Fibroblast of skin of abdomen (primary cell): ENCODE results near the gene KDM3A. TPM values are rescaled to one million over a fixed set of nuclear protein-coding genes. Genes with fewer than 3 reads are reported as not detected.

Experiments used
- DNase-seq: peaks from one replicate; pipeline ENCODE4 v3.0.0-alpha.2; 2013
- polyA plus RNA-seq, 2 experiments: library from polyadenylated mRNA; unstranded; fragments of 120-200 nt; gene quantifications; one replicate each; pipeline ENCODE4 v1.2.1, GENCODE V29; 2013; ENCODE audit not compliant: insufficient read length in 2 of 2

Gene KDM3A, protein sequence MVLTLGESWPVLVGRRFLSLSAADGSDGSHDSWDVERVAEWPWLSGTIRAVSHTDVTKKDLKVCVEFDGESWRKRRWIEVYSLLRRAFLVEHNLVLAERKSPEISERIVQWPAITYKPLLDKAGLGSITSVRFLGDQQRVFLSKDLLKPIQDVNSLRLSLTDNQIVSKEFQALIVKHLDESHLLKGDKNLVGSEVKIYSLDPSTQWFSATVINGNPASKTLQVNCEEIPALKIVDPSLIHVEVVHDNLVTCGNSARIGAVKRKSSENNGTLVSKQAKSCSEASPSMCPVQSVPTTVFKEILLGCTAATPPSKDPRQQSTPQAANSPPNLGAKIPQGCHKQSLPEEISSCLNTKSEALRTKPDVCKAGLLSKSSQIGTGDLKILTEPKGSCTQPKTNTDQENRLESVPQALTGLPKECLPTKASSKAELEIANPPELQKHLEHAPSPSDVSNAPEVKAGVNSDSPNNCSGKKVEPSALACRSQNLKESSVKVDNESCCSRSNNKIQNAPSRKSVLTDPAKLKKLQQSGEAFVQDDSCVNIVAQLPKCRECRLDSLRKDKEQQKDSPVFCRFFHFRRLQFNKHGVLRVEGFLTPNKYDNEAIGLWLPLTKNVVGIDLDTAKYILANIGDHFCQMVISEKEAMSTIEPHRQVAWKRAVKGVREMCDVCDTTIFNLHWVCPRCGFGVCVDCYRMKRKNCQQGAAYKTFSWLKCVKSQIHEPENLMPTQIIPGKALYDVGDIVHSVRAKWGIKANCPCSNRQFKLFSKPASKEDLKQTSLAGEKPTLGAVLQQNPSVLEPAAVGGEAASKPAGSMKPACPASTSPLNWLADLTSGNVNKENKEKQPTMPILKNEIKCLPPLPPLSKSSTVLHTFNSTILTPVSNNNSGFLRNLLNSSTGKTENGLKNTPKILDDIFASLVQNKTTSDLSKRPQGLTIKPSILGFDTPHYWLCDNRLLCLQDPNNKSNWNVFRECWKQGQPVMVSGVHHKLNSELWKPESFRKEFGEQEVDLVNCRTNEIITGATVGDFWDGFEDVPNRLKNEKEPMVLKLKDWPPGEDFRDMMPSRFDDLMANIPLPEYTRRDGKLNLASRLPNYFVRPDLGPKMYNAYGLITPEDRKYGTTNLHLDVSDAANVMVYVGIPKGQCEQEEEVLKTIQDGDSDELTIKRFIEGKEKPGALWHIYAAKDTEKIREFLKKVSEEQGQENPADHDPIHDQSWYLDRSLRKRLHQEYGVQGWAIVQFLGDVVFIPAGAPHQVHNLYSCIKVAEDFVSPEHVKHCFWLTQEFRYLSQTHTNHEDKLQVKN (N-terminal part only)
- 25.8 TPM for polyA plus RNA-seq (2013, experiment 1 of 2; ENCODE audit: insufficient read length)
- 26.2 TPM for polyA plus RNA-seq (2013, experiment 2 of 2; ENCODE audit: insufficient read length)

DNA sequence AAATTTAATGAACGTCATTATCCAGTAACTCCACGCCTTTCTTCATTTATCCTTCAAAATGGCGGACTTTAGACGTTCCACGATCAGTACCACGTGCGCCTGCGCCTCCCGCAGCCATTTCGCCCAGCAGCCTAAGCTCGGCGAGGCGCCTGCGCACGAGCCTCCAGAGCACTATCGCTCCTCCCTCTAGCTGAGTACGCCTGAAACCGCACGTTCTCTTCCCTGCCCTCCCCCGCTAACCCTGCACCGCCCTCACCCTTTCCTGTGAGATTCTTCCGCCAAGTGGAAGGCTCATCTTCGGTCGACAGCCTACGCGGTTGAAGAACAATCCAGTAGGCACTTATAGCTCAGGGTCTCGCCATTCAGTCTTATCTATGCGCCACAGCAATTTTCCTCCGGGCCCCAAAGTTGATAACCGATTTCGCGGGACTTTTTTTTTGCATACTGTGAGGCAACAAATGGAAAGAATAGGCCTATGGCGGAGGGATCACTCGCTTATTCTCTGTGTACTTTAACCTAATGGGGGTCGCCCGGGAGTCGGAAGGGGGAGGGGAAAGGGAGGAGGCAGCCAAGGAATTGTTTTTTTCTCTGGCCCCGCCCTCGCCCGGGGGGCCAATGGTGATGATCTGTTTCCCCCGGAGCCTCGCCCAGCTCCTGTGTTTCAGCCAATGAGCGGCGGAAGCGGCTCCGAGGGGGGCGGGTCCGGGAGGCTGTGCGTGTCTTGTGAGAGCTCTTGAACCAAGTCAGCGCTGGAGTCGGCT lies at the start of gene KDM3A:
Gene KDM3A, plus strand, starts transcription at position 741 of the 761 bp plus-strand sequence. CDS start 677 bp downstream, outside the sequence.
- peak; percentile 100 for DNase-seq

DNA sequence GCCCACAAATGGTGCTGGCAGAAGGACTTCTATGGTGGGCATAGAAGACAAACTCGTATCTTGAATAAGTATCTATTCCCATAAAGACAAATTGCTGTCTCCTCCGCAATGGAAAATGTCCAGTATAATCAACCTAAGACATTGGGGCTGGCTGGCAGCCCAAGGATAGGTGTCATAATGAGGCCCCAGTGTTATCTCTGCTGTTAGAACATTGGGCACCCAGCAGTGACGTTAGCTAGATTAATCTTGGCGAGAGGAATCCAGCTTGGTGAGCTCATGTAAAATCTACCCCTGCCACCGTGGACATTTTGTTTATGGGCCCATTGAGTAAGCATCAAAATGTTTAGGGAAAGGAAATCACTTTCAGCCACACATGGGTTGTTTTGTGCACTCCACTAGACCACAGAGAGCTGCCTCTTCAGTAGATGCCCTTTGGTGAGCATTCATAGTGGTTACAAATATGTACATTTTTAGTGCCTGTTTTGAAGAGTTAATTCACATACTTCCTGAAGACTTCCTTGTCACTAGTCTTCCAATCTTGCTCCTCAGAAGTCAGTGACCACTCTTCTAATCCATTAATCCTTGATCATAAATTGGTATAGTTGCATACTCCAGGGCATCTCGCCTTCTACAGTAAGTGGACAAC lies 48.2 kb upstream of the KDM3A start:
- no peak for DNase-seq

DNA sequence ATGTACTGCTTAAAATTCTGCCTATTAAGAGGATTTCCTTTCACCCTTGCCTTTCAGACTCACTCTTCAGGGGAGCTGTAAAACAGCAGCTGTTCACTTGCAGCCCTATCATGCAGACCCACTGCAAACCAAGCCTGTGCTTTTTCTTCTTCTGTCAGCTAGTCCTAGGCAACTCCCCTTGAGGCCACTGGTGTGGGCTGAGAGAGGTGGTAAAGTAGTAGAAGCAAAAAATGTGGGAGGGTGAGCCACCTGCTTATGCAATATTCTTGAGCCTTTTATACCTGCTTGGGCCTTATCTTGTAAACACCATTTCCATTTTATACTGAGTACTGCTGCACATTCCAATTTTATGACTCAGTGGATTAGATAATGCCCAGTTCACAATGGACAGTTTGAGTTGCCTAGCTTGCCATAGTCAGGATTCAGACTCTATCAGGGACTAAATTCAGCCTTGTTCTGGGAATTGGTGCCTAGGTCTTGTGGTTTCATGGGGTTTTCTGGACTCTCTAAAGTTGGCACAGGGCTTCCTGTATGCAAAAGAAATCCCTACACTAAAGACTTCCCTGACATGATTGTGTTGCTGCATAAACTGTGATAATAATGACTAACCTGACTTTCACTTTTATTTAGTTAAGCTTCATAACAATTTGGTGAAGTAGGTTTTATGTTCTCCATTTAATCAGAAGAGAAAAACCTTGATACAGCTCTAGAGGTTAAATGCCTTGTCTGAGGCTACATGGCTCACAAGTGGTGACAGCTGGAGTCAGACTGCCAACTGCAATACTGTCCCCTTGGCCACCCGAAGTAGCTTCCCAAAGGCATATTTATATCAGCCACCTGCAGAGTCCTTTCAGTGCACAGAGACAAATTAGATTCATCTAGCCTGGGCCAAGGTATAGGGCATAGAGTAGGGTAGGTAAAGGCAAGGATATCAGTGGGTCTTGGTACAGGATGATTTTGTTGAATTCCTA lies 47.4 kb upstream of the KDM3A start:
- DNase-seq = no peak

DNA sequence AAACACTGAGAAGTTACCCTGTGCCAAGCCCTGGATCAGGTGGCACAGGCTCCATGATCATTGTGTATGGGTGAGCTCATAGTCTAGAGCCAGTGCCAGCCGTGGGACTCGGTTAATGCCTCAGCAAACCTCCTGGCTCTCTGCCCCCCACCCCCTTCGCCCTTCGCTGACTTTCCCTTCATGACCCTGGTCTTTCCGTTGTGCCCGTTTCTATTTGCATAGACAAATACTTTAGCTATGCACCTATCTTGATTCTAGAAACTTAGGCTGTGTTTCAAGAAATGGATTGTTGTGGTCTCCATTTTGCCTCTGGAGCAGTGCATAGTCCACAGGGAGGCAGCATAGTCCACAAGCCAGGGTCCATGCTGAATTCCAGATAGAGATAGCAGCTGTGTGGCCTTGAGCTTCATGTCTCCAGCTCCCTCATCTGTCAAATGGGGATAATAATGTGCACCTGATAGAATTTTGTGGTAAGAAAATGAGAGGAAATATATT lies 44.8 kb upstream of the KDM3A start:
- DNase-seq = no peak

DNA sequence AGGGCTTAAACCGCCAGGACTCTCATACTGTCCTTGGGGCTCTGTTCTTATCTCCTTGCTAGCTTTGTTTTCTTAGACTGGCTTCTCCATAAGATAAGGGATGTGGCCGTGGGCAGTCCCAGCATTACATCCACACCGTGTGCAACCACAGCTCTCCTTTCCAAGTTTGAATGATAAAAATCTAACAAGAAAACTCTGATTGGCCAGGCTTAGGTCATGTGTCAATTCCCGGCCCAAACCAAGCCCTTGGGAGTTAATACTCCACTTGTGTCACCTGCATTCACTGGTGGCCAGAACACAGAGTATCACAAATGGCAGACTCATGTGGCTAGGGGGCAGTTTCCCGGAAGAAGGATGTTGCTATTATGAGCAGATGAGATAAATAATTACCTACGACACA lies 43.2 kb upstream of the KDM3A start:
- no peak for DNase-seq

DNA sequence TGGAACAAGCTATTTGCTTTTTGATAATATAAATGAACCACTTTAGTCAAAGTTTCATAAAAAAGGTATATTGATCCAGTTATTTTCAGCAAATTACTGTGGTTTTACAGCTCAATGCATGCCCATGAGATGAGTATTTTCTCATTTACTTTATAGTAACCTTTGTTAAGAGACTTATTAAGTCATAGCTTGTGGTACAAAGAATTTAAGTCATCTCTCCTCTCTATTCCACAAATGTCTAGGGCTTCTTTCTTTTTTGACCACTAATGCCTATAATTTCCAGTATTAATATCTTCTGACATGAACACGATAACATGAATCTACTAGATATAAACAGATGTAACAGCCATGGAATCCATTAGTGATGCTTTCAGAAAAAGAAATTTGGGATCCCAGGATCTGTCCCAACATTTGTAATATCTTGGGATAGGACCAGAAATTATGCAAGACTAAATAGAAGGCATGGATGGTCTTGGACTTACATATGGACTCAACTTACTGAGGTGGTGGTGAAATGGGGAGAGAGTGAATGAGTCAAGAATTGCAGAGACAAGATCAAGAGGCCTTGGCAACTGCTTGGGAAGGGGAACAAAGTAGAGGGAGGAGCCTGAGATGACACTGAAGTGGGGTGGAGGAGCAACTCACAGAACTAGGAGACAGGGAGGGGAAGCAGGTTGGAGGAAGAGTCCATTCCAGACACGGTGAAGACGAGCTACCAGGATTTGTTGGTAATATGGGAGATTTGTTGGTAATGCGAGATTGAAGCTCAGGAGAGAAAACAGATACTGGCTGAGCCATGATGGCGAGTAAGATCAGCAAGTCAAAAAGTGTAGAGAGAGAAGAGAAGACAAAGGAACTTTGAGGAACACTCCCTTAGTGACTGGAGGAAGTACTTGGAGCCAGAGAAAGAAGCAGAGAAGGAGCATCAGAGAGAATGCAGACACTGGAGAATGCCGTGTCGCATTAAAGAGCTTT lies 42.4 kb upstream of the KDM3A start:
- no peak for DNase-seq

DNA sequence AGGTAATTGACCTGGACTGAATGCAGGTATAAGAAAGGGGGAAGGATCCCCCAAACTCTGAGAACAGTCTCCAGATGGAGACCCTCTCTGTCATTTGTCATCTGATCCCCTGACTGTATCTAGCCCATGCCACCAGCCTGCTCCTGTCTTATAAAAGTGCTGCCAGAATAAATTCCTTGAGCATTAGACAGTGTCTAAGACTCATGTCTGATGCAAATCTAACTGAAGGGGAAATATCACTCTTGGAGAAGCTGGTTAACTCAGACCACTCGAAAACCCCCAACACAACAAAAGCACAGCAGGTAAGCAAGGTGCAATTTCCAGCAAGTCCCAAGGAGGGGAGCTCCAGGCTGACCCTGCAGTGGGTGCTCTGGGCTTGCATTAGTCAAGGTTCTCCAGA lies 40.9 kb upstream of the KDM3A start:
- no peak for DNase-seq

DNA sequence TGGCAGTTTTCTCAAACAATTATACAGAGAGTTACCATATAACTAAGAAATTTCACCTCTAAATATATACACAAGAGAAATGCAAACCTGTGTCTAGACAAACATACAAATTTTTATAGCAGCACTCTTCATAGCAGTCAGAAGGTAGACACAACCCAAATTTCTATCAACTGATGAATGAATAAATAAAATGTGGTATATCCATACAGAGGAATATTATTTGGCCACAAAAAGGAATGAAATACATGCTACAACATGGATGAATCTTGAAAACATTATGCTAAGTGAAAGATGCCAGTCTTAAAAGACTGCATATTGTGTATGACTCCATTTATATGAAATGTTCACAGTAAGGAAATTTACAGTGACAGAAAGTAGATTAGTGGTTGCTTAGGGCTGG lies 30.6 kb upstream of the KDM3A start:
- DNase-seq = no peak

DNA sequence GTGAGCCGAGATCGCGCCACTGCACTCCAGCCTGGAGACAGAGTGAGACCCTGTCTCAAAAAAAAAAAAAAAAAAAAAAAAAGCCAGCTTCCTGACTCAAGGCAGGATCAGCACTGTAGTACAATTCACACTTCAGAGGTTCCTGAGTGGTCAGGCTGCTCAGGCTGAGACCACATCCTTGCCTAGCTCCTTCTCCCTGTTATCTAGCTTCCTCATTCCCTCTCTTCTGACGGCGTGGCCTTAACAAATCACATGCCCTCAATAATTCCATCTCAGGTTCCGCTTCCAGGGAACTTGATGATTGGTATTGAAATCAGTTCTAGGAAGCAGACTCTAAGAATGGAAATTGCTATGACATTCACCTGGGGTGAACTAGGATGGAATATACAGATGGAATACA lies 29.8 kb upstream of the KDM3A start:
- DNase-seq = no peak

DNA sequence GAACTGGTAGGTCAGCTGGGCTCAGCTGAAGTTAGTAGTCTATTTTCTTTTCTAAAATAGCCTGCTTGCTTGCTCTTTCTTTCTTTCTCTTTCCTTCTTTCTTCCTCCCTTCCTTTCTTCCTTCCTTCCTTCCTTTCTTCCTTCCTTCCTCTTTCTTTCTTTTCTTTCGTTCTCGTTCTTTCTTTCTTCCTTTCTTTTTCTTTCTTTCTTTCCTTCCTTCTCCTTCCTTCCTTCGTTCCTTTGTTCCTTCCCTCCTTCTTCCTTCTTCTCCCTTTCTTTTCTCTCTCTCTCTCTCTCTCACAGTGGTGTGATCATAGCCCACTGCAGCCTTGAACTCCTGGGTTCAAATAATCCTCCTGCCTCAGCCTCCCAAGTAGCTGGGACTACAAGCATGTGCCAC lies 29.2 kb upstream of the KDM3A start:
- no peak for DNase-seq

DNA sequence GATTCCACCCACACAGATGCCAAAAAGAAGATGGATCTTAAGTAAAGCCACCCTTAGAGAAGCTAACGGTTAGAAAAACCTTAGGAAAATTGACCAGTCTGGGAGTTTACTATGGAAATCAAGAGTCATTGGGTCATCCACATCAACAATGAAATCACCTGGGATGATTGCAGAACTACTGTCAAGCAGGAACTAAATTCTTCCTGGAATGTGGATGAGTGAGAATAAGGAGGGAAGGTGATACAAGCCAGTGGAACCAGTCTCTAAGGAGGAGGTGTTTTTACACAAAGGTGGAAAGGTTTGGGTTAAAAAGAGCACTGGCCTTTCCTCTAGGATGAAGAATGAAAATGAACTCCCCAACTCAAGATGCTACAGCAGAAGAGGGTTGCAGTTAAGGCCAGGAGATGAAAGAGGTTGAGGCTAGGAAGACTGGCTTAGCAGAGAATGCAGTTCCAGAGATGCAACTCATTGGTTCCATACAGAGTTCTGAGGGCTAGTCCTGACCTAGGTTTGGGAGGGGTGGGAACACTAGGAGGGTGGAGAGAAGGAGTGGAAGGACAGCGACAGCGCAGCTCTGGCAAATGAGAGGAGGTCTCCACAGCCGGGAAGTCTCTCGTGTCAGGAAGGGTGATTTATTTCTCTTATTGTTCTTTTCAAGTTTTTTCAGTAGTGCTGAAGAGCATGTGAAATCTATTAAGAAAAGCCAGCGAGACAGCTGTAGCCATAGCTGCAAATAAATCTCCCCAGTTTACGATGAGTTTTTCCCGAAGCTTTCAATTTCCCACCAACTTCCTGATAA lies 27.7 kb upstream of the KDM3A start:
- no peak for DNase-seq

DNA sequence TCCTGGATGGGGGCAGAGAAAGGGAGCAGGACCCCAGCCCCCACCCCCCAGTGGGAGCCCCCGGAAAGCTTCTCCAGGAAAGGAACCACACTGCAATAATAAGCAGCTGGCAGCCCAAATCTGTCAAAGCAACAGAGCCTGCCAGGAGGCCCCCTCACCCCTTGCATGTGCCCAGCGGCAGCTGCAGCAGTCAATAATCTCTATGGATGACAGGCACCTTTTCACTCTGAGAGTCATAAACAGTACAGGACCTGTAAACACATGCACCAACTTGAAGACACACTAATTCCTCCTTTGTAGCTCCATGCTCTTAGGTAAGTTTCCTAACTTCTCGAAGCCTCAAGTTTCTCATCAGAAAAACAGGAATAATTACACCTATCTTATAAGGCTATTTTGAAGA lies 26.2 kb upstream of the KDM3A start:
- DNase-seq = no peak

DNA sequence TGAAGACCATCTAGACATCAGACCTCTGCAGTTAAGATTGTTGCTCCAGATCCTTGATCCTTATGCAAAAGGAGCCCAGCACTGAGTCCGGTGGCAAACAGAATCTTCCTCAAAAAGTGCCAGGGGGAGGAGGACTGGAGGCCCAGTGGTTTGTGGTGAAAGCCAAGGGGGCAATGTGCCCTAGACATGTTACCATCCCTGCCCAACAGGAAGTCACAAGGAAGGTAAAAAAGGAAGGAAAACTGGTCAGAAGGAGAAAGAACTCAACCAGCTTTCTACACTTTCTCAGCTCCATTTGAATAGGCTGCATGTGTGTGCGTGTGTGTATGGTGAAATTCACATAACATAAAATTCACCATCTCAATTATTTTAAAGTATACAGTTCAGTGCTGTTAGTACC lies 25.0 kb upstream of the KDM3A start:
- no peak for DNase-seq

DNA sequence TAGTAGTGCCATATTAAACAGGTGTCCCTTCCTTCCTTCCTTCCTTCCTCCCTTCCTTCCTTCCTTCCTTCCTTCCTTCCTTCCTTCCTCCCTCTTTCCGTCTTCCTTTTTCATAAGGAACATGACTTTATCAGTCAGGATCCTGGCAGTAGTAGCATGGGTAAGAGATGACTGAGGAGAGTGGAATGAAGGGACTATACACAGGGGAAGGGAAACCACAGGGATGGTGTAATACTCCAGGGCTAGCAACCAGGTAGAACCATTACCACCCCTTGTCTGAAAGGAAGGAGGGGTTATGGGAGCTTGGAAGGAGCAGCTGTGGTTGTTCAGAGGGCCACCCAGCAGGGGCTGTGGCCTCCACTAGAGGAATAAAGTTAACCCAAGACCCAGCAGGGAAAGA lies 23.2 kb upstream of the KDM3A start:
- peak; percentile 20 for DNase-seq

DNA sequence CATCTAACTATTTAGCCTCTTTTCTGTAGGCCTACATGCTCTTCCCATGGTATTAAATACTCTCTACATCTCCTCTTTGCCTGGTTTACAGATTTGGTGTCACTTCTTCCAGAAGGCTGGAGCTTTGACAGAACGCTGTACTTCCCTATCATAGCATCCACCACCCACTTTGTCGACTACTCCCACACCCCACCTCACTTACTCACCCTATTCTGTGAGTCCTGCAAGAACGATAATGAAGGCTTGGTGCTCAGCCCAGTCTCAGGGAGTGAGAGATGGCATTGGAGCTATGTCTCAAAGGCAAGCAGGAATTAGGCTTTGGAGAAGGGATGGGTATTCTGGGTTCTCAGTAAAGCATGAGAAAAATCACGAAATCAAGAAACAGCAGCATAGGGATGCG lies 20.3 kb upstream of the KDM3A start:
- DNase-seq = no peak

DNA sequence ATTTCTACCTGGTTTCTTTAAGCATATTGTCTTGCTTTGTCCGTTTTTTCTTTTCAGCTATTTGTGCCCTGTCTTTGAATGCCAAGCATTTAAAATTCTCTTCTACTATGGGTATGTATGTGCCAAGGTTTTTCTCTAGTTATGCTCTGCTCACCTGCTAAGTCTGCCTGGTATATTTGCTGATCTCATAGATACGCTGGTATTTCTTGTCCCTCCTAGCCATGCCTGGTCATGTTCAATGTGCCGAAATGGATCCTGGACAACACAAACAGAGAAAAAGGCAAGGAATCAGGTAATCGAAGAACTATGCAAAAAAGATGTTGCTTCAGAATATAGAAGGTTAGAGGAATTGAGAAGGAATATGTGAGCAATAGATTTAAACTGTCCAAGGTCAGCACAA lies 14.9 kb upstream of the KDM3A start:
- DNase-seq = no peak

DNA sequence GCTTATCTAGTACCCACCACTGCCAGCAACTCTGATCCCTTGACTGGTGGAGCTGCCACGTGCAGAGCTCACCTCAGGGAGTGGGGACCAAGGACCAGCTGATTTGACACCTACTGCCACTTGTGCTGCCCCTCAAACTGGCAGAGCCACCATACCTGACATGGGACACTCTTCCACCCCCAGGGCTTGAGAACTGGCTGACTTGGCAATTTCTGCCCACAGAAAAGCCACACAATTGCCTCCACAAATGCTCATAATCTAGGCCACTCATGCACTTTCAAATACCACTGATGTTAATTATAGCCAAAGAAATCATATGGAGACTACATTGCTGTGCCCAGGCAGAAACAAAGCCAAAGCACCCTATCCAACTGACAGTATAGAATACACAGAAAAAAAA lies 11.8 kb upstream of the KDM3A start:
- DNase-seq = no peak

DNA sequence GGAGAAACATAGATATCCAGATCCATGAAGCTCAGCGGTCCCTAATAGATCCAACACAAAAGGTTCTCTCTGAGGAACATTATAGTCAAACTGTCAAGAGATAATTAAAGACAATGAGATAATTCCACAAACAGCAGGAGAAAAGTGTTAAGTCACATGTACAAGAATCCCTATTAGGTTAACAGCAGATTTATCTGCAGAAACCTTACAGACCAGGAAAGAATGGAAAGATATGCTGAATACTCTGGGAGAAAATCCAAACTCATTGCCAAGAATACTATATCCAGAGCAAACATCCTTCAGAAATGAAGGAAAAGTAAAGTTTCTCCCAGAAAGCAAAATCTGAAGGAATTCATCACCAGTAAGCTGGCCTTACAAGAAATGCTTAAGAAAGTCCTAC lies 10.8 kb upstream of the KDM3A start:
- DNase-seq = no peak
